ENCODE results near the gene CELF2. TPM values are rescaled to one million over a fixed set of nuclear protein-coding genes. Genes with fewer than 3 reads are reported as not detected.
A peak's percentile ranks its signal among the peaks of the same experiment; 100 is the strongest.

CELF2 gene
- total and polyA plus RNA-seq, 2 experiments from 2014 or later = 14.4 to 26.5 TPM

DNA sequence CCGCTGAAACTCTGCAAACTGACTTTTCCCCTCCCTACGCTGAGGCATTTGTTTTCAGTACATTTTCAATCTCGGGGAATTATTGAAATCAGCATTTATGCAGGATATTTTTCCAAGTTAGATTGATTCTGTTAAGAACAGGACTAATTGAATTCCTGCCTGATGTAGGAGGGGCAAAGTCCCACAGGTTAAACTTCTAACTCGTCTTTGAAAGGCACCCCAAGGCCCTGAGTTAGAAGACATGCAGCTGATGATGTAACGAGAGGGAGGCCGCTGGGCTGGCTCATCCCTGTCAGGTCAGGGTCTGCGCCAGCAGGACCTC lies 253.1 kb downstream of the CELF2 start:
- H3K4me2 ChIP-seq (ENCODE audit: unreplicated experiment) = no peak overlapping the region
- H3K4me1 ChIP-seq (ENCODE audit: insufficient read depth) = no peaks in the 10 kb centered on the region
- H3K27me3 ChIP-seq (replicated peaks; ENCODE audit: insufficient read depth) = no peaks in the 10 kb centered on the region
- no peak overlapping the region for H3K27ac ChIP-seq
- WGBS, 2 experiments (ENCODE audit: low coverage in 1 of 2, low lambda C conversion rate in 2 of 2, missing lambda C conversion rate in 2 of 2) = 48 to 49% methylated on average over 7 of the region's 7 CpGs
- H2AFZ ChIP-seq = no peak overlapping the region
- H3K9ac ChIP-seq = no peak overlapping the region
- TF ChIP-seq EZH2 (IDR thresholded peaks at IDR 0.05; ENCODE audit: insufficient read depth, poor library complexity, severe bottlenecking) (no peak), EZH2phosphoT487 (IDR thresholded peaks at IDR 0.05; ENCODE audit: insufficient read depth, low read depth) (no peak)
- H3K36me3 ChIP-seq (ENCODE audit: low read depth) = no peaks in the 10 kb centered on the region
- DNase-seq = peak; percentile 1
- no peak overlapping the region for H3K4me3 ChIP-seq
- H3K9me2 ChIP-seq (ENCODE audit: insufficient read depth) = no peaks in the 10 kb centered on the region
- H3F3A ChIP-seq (ENCODE audit: insufficient read depth) = no peaks in the 10 kb centered on the region
- H3K9me3 ChIP-seq (ENCODE audit: low read depth) = no peaks in the 10 kb centered on the region
- in situ Hi-C loops (cut with MboI) = no loop called here
- H3K79me2 ChIP-seq (ENCODE audit: insufficient read depth) = no peaks in the 10 kb centered on the region
- no peaks in the 10 kb centered on the region for H4K20me1 ChIP-seq (ENCODE audit: insufficient read depth)

DNA sequence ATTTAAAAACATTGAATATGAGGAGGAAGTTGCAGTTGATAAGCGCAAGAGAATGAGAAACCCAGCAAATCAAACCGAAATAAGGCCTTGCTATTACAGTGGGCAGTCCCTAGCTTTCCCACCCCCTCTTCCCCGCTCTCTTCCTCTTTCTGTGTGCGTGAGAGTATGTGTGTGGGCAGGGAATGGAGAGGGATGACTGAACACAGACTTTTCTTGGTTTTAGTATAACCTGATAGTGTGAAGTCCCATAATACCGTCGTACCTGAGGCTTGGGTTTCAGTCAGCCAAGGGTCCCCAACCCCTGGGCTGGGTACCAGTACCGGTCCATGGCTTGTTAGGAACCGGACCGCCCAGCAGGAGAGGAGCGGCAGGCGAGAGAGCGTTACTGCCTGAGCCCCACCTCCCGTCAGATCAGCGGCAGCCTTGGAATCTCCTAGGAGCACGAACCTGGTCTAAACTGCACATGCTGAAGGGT lies 255.3 kb downstream of the CELF2 start:
- 84 to 86% methylated on average over 15 of the region's 15 CpGs for WGBS, 2 experiments (ENCODE audit: low coverage in 1 of 2, low lambda C conversion rate in 2 of 2, missing lambda C conversion rate in 2 of 2)

DNA sequence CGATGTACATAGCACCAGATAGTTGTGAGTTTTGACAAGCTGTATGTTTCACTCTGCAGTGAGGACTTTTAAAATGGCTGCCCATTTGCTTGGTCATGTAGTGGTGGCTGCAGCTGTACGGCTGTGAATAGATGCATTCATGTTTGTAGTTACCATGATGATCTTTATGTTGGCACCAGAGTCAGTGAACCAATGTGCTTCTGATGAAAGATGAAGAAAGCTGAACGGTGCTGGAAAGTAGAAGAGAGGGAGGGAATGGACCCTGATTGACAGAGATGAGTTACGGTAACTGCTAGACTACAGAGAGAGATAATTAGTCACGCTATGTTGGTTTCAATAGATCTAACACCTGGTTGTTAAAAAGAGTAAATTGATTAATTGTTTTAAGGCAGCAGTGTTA lies 256.8 kb downstream of the CELF2 start:
- in situ Hi-C loops (cut with MboI) = no loop called here
- H3K36me3 ChIP-seq (ENCODE audit: low read depth) = no peaks in the 10 kb centered on the region
- no peaks in the 10 kb centered on the region for H3K9me3 ChIP-seq (ENCODE audit: low read depth)
- no peaks in the 10 kb centered on the region for H4K20me1 ChIP-seq (ENCODE audit: insufficient read depth)
- H3K4me2 ChIP-seq (ENCODE audit: unreplicated experiment) = no peak overlapping the region
- H3K79me2 ChIP-seq (ENCODE audit: insufficient read depth) = no peaks in the 10 kb centered on the region
- DNase-seq = no peak
- 81% methylated on average over 5 of the region's 5 CpGs for WGBS, 2 experiments (ENCODE audit: low coverage in 1 of 2, low lambda C conversion rate in 2 of 2, missing lambda C conversion rate in 2 of 2)
- no peaks in the 10 kb centered on the region for H3K9me2 ChIP-seq (ENCODE audit: insufficient read depth)
- H2AFZ ChIP-seq = no peak overlapping the region
- no peak overlapping the region for H3K27ac ChIP-seq
- H3K27me3 ChIP-seq (replicated peaks; ENCODE audit: insufficient read depth) = no peaks in the 10 kb centered on the region
- no peak overlapping the region for H3K9ac ChIP-seq
- no peaks in the 10 kb centered on the region for H3K4me1 ChIP-seq (ENCODE audit: insufficient read depth)
- no peak overlapping the region for H3K4me3 ChIP-seq
- H3F3A ChIP-seq (ENCODE audit: insufficient read depth) = no peaks in the 10 kb centered on the region
- TF ChIP-seq EZH2phosphoT487 (IDR thresholded peaks at IDR 0.05; ENCODE audit: insufficient read depth, low read depth) = no peak
- TF ChIP-seq EZH2 (IDR thresholded peaks at IDR 0.05; ENCODE audit: insufficient read depth, poor library complexity, severe bottlenecking) = no peak

More for the DNA sequence above, 255.3 kb downstream of the CELF2 start:
- Histone ChIP-seq H2AFZ (no peak overlapping the region), H4K20me1 (ENCODE audit: insufficient read depth) (no peaks in the 10 kb centered on the region), H3K79me2 (ENCODE audit: insufficient read depth) (no peaks in the 10 kb centered on the region), H3K9ac (no peak overlapping the region), H3K4me2 (ENCODE audit: unreplicated experiment) (no peak overlapping the region), H3K4me1 (ENCODE audit: insufficient read depth) (no peaks in the 10 kb centered on the region), H3F3A (ENCODE audit: insufficient read depth) (no peaks in the 10 kb centered on the region), H3K36me3 (ENCODE audit: low read depth) (no peaks in the 10 kb centered on the region), H3K9me2 (ENCODE audit: insufficient read depth) (no peaks in the 10 kb centered on the region), H3K4me3 (no peak overlapping the region), H3K27me3 (replicated peaks; ENCODE audit: insufficient read depth) (no peaks in the 10 kb centered on the region), H3K9me3 (ENCODE audit: low read depth) (no peaks in the 10 kb centered on the region), H3K27ac (no peak overlapping the region)
- in situ Hi-C loops (cut with MboI) = no loop called here
- no peak for DNase-seq
- TF ChIP-seq EZH2 (IDR thresholded peaks at IDR 0.05; ENCODE audit: insufficient read depth, poor library complexity, severe bottlenecking) (no peak), EZH2phosphoT487 (IDR thresholded peaks at IDR 0.05; ENCODE audit: insufficient read depth, low read depth) (no peak)

DNA sequence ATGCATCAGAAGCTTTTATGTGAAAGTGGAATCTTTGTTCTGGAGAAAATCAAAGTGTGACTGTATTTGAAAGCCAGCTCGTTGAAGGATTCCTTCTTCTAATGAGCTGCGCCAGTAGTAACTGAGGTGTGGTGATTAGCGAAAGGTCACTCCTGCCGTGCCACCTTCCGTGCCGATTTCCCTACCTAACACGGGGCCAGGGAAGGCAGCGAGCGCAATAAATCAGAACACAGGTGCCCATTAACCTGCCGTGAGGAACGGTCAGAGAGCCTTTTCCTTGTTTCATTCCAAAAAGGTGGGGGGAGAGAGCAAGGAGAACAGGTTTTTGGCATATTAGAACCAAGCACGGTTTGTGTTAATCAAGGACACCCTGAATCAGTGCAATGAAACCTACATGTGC lies 258.0 kb downstream of the CELF2 start:
- no peaks in the 10 kb centered on the region for H3K36me3 ChIP-seq (ENCODE audit: low read depth)
- no peak overlapping the region for H2AFZ ChIP-seq
- TF ChIP-seq EZH2 (IDR thresholded peaks at IDR 0.05; ENCODE audit: insufficient read depth, poor library complexity, severe bottlenecking) = no peak
- no peak for TF ChIP-seq EZH2phosphoT487 (IDR thresholded peaks at IDR 0.05; ENCODE audit: insufficient read depth, low read depth)
- no peaks in the 10 kb centered on the region for H4K20me1 ChIP-seq (ENCODE audit: insufficient read depth)
- H3K27ac ChIP-seq = no peak overlapping the region
- no peak overlapping the region for H3K9ac ChIP-seq
- H3K4me1 ChIP-seq (ENCODE audit: insufficient read depth) = no peaks in the 10 kb centered on the region
- H3F3A ChIP-seq (ENCODE audit: insufficient read depth) = no peaks in the 10 kb centered on the region
- H3K79me2 ChIP-seq (ENCODE audit: insufficient read depth) = no peaks in the 10 kb centered on the region
- DNase-seq = no peak
- H3K4me3 ChIP-seq = no peak overlapping the region
- no peaks in the 10 kb centered on the region for H3K9me2 ChIP-seq (ENCODE audit: insufficient read depth)
- 84 to 86% methylated on average over 12 of the region's 12 CpGs for WGBS, 2 experiments (ENCODE audit: low coverage in 1 of 2, low lambda C conversion rate in 2 of 2, missing lambda C conversion rate in 2 of 2)
- H3K27me3 ChIP-seq (replicated peaks; ENCODE audit: insufficient read depth) = no peaks in the 10 kb centered on the region
- H3K9me3 ChIP-seq (ENCODE audit: low read depth) = no peaks in the 10 kb centered on the region
- in situ Hi-C loops (cut with MboI) = no loop called here
- no peak overlapping the region for H3K4me2 ChIP-seq (ENCODE audit: unreplicated experiment)

DNA sequence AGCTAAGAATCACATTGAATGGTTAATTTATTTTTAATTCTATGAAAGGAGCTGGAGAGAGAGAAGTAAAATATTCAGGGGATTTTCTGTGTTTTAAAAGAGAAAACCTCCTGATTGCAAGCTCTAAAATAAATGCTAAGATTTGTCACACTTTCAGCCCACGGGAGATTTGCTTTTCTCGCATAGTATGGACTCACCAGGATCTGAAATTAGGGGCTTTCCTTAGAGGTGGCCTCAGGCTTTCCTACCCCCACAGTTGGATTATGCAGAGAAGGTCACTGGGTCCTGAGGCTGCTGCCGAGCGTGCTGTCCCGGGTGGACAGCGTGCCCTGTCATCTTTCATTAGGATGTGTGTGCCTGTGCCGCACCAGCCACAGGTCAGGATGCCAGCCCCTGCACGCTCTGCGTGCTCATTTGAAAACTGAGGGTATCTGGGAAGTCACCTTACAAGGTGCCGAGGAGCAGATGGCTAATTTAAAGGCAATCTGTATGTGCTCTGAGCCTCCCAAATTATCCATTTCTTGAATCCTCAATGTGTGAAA lies 258.8 kb downstream of the CELF2 start:
- 84 to 89% methylated on average over 10 of the region's 10 CpGs for WGBS, 2 experiments (ENCODE audit: low coverage in 1 of 2, low lambda C conversion rate in 2 of 2, missing lambda C conversion rate in 2 of 2)
- Histone ChIP-seq H3K9me2 (ENCODE audit: insufficient read depth) (no peaks in the 10 kb centered on the region), H3K4me3 (no peak overlapping the region), H3K9ac (no peak overlapping the region), H3K9me3 (ENCODE audit: low read depth) (no peaks in the 10 kb centered on the region), H3K4me2 (ENCODE audit: unreplicated experiment) (no peak overlapping the region), H3K79me2 (ENCODE audit: insufficient read depth) (no peaks in the 10 kb centered on the region), H3F3A (ENCODE audit: insufficient read depth) (no peaks in the 10 kb centered on the region), H2AFZ (no peak overlapping the region), H3K27ac (no peak overlapping the region), H3K36me3 (ENCODE audit: low read depth) (no peaks in the 10 kb centered on the region), H3K27me3 (replicated peaks; ENCODE audit: insufficient read depth) (no peaks in the 10 kb centered on the region), H3K4me1 (ENCODE audit: insufficient read depth) (no peaks in the 10 kb centered on the region), H4K20me1 (ENCODE audit: insufficient read depth) (no peaks in the 10 kb centered on the region)
- in situ Hi-C loops (cut with MboI) = no loop called here
- no peak for DNase-seq
- no peak for TF ChIP-seq EZH2phosphoT487 (IDR thresholded peaks at IDR 0.05; ENCODE audit: insufficient read depth, low read depth)
- no peak for TF ChIP-seq EZH2 (IDR thresholded peaks at IDR 0.05; ENCODE audit: insufficient read depth, poor library complexity, severe bottlenecking)

All from GM23248 (cell line).